Kidney (tissue), 14 donors: Measurements from ENCODE around the gene PPP2R2C. TPM values are rescaled to one million over a fixed set of nuclear protein-coding genes. Genes with fewer than 3 reads are reported as not detected.

Source experiments
- DNase-seq, 5 donors: peaks; one replicate each; pipeline ENCODE4 v3.0.0-alpha.2; 2013 to 2020
- FAIRE-seq: peaks from 2 replicates; lab custom pipeline; 2012; peaks lifted over from hg19 to GRCh38; lab: Jason Lieb, UNC
- H3K27ac ChIP-seq, 2 donors: one replicate each; pipeline ENCODE4 v1.7.0; 2013; ENCODE audit warnings: low read depth in 2 of 2, low read length in 2 of 2, inconsistent platforms in 1 of 2
- H3K27me3 ChIP-seq: one replicate; pipeline ENCODE4 v1.7.1; 2013; ENCODE audit warnings: low read length, inconsistent platforms; ENCODE audit not compliant: control insufficient read depth, insufficient read depth
- H3K36me3 ChIP-seq, 3 donors: one replicate each; pipeline versions ENCODE4 v1.7.0 to v1.7.1; 2013; ENCODE audit warnings: low read length in 3 of 3, control low read depth in 1 of 3, inconsistent platforms in 1 of 3; ENCODE audit not compliant: insufficient read depth in 3 of 3, control insufficient read depth in 2 of 3
- H3K4me1 ChIP-seq, 3 donors: one replicate each; pipeline versions ENCODE4 v1.7.0 to v1.7.1; 2013; ENCODE audit warnings: low read length in 3 of 3, inconsistent platforms in 1 of 3, low read depth in 1 of 3; ENCODE audit not compliant: control insufficient read depth in 2 of 3, insufficient read depth in 2 of 3
- H3K4me3 ChIP-seq, 3 donors: one replicate each; pipeline versions ENCODE4 v1.7.0 to v1.8.1; 2013; ENCODE audit warnings: low read length in 3 of 3, control low read depth in 1 of 3, inconsistent platforms in 1 of 3
- H3K9ac ChIP-seq, 3 donors: one replicate each; pipeline versions ENCODE4 v1.7.0 to v1.7.1; 2013; ENCODE audit warnings: low read length in 3 of 3, control low read depth in 1 of 3, inconsistent platforms in 1 of 3
- H3K9me3 ChIP-seq, 3 donors: one replicate each; pipeline versions ENCODE4 v1.7.0 to v1.7.1; 2013; ENCODE audit warnings: low read length in 3 of 3, control low read depth in 1 of 3, inconsistent platforms in 1 of 3; ENCODE audit not compliant: control insufficient read depth in 2 of 3, insufficient read depth in 1 of 3
- CTCF ChIP-seq: IDR thresholded peaks from 3 replicates; pipeline ENCODE4 v1.5.1; 2012; ENCODE audit warnings: mild to moderate bottlenecking, moderate library complexity, borderline replicate concordance; ENCODE audit not compliant: insufficient read depth; ENCODE audit errors: extremely low read depth
- intact Hi-C: fragments of 100-400 bp; cut with DNase I; formaldehyde crosslinking; loops from one replicate; pipeline ENCODE4 v1.11.1; 2022
- polyA plus RNA-seq: library from polyadenylated mRNA; stranded (reverse); fragments of 350-450 nt; fragmentation: Illumina TruSeq; extraction: RNeasy Lipid Tissue Mini Kit (QIAGEN cat#74804); gene quantifications from one replicate; pipeline ENCODE4 v1.2.3, GENCODE V29; 2014; ENCODE audit warnings: low read depth, low replicate concordance; ENCODE audit not compliant: insufficient read depth
- total RNA-seq: library from RNA; stranded (reverse); fragmentation: NEBNext Ultra II Directional; extraction: Animal tissue kit (Norgen Biotek cat#: 25700); gene quantifications from one replicate; pipeline ENCODE4 v1.2.1, GENCODE V29; 2021
- donor health status: control.
- donor health status: control.
- donor health status: control.
- donor health status: control.
- donor health status: control.
- donor health status: DM: yes; HTN: yes; CAD: no.
- donor health status: Normal renal cell carcinoma (clear cell type).

PPP2R2C gene
- total and polyA plus RNA-seq, 2 donors from 2014 or later: 0.39 to 0.82 TPM

GRCh38 chr4:6456450-6456849 lies 16.0 kb downstream of the PPP2R2C start:
- no peaks in the 10 kb centered on the region for H3K4me1 ChIP-seq
- H3K9ac ChIP-seq: no peak overlapping the region
- no peak overlapping the region for H3K27ac ChIP-seq
- no peaks in the 10 kb centered on the region for H3K36me3 ChIP-seq
- TF ChIP-seq CTCF: no peak
- peaks cover 6% of the 10 kb centered on the region for H3K27me3 ChIP-seq
- FAIRE-seq: no peak
- H3K9me3 ChIP-seq: peaks cover 0 to 14% (median 2%) of the 10 kb centered on the region in 3 donors
- no peak overlapping the region for H3K4me3 ChIP-seq
- DNase-seq: peak in 1 of 5 donors; percentile 19
- intact Hi-C loops: no loop called here

GRCh38 chr4:6454112-6454910 lies 18.1 kb downstream of the PPP2R2C start:
- Histone ChIP-seq H3K27ac (no peak overlapping the region), H3K4me3 (no peak overlapping the region), H3K36me3 (no peaks in the 10 kb centered on the region), H3K9ac (no peak overlapping the region), H3K9me3 (peaks cover 0 to 12% (median 2%) of the 10 kb centered on the region in 3 donors), H3K27me3 (peaks cover 6% of the 10 kb centered on the region), H3K4me1 (no peaks in the 10 kb centered on the region)
- DNase-seq: no peak
- intact Hi-C loops: no loop called here
- no peak for TF ChIP-seq CTCF
- FAIRE-seq: no peak

- DNase-seq (no peak), FAIRE-seq (no peak)
Measured at GRCh38 chr4:6453688-6453990, 18.8 kb downstream of the PPP2R2C start.

More at GRCh38 chr4:6453688-6453990, 18.8 kb downstream of the PPP2R2C start:
- Histone ChIP-seq H3K4me3 (no peak overlapping the region), H3K27me3 (peaks cover 6% of the 10 kb centered on the region), H3K27ac (no peak overlapping the region), H3K4me1 (no peaks in the 10 kb centered on the region), H3K9me3 (peaks cover 0 to 7% (median 0%) of the 10 kb centered on the region in 3 donors), H3K9ac (no peak overlapping the region), H3K36me3 (no peaks in the 10 kb centered on the region)
- no peak for TF ChIP-seq CTCF
- intact Hi-C loops: no loop called here
